ENCODE data around the gene GOLGB1.

- TF ChIP-seq EP300 (IDR thresholded peaks at IDR 0.05; ENCODE audit: borderline replicate concordance in 1 of 2, control insufficient read depth in 1 of 2, low read depth in 2 of 2, low read length in 2 of 2) (no peak), ETV6 (conservative IDR thresholded peaks at IDR 0.05 in 1 of 2, IDR thresholded peaks at IDR 0.05 in 1 of 2; ENCODE audit: borderline replicate concordance in 1 of 2, low read depth in 1 of 2) (no peak), IRF5 (IDR thresholded peaks at IDR 0.05; ENCODE audit: borderline replicate concordance) (no peak), PML (IDR thresholded peaks at IDR 0.05; ENCODE audit: low read length) (no peak), EGR1 (IDR thresholded peaks at IDR 0.05; ENCODE audit: borderline replicate concordance in 1 of 2, low read depth in 2 of 2, low read length in 2 of 2) (no peak), SP1 (IDR thresholded peaks at IDR 0.05; ENCODE audit: low read depth, low read length) (no peak), BRCA1 (IDR thresholded peaks at IDR 0.05; ENCODE audit: low read depth, low read length) (no peak), SMARCA5 (IDR thresholded peaks at IDR 0.05) (no peak), RFX5 (IDR thresholded peaks at IDR 0.05; ENCODE audit: low read depth, low read length) (no peak), ZNF207 (IDR thresholded peaks at IDR 0.05; ENCODE audit: borderline replicate concordance) (no peak)
- TF ChIP-seq, protein P1, sequence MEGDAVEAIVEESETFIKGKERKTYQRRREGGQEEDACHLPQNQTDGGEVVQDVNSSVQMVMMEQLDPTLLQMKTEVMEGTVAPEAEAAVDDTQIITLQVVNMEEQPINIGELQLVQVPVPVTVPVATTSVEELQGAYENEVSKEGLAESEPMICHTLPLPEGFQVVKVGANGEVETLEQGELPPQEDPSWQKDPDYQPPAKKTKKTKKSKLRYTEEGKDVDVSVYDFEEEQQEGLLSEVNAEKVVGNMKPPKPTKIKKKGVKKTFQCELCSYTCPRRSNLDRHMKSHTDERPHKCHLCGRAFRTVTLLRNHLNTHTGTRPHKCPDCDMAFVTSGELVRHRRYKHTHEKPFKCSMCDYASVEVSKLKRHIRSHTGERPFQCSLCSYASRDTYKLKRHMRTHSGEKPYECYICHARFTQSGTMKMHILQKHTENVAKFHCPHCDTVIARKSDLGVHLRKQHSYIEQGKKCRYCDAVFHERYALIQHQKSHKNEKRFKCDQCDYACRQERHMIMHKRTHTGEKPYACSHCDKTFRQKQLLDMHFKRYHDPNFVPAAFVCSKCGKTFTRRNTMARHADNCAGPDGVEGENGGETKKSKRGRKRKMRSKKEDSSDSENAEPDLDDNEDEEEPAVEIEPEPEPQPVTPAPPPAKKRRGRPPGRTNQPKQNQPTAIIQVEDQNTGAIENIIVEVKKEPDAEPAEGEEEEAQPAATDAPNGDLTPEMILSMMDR (IDR thresholded peaks at IDR 0.05 in 2 of 3, conservative IDR thresholded peaks at IDR 0.05 in 1 of 3; ENCODE audit: control insufficient read depth in 2 of 3, extremely low read depth in 1 of 3, insufficient read depth in 1 of 3, low read depth in 3 of 3, low read length in 3 of 3), result no peak
- TF ChIP-seq, protein P2, sequence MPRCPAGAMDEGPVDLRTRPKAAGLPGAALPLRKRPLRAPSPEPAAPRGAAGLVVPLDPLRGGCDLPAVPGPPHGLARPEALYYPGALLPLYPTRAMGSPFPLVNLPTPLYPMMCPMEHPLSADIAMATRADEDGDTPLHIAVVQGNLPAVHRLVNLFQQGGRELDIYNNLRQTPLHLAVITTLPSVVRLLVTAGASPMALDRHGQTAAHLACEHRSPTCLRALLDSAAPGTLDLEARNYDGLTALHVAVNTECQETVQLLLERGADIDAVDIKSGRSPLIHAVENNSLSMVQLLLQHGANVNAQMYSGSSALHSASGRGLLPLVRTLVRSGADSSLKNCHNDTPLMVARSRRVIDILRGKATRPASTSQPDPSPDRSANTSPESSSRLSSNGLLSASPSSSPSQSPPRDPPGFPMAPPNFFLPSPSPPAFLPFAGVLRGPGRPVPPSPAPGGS (IDR thresholded peaks at IDR 0.05; ENCODE audit: borderline replicate concordance, insufficient read depth, low read depth, low read length, poor library complexity, severe bottlenecking), result no peak
- TF ChIP-seq, protein P3, sequence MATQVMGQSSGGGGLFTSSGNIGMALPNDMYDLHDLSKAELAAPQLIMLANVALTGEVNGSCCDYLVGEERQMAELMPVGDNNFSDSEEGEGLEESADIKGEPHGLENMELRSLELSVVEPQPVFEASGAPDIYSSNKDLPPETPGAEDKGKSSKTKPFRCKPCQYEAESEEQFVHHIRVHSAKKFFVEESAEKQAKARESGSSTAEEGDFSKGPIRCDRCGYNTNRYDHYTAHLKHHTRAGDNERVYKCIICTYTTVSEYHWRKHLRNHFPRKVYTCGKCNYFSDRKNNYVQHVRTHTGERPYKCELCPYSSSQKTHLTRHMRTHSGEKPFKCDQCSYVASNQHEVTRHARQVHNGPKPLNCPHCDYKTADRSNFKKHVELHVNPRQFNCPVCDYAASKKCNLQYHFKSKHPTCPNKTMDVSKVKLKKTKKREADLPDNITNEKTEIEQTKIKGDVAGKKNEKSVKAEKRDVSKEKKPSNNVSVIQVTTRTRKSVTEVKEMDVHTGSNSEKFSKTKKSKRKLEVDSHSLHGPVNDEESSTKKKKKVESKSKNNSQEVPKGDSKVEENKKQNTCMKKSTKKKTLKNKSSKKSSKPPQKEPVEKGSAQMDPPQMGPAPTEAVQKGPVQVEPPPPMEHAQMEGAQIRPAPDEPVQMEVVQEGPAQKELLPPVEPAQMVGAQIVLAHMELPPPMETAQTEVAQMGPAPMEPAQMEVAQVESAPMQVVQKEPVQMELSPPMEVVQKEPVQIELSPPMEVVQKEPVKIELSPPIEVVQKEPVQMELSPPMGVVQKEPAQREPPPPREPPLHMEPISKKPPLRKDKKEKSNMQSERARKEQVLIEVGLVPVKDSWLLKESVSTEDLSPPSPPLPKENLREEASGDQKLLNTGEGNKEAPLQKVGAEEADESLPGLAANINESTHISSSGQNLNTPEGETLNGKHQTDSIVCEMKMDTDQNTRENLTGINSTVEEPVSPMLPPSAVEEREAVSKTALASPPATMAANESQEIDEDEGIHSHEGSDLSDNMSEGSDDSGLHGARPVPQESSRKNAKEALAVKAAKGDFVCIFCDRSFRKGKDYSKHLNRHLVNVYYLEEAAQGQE (IDR thresholded peaks at IDR 0.05; ENCODE audit: low read depth, low read length), result no peak
These were observed 90.7 kb downstream of the GOLGB1 start for GRCh38 chr3:121658716-121659435.

Data from GM12878 (cell line).